Kidney epithelial cell (primary cell): ENCODE measurements around the gene TRIP6. TPM values are rescaled to one million over a fixed set of nuclear protein-coding genes. Genes with fewer than 3 reads are reported as not detected.

Experiments used
- DNase-seq: peaks from one replicate; pipeline ENCODE4 v3.0.0-alpha.2; 2010; ENCODE audit warnings: low read depth
- H3K27me3 ChIP-seq: 2 replicates; pipeline ENCODE4 v1.6.0; 2011; ENCODE audit warnings: low read length; ENCODE audit not compliant: control insufficient read depth, insufficient read depth
- H3K36me3 ChIP-seq: 2 replicates; pipeline ENCODE4 v1.5.1; 2011; ENCODE audit warnings: low read length; ENCODE audit not compliant: control insufficient read depth, insufficient read depth
- H3K4me3 ChIP-seq: 2 replicates; pipeline ENCODE4 v1.5.1; 2011; ENCODE audit warnings: low read depth, mild to moderate bottlenecking, control low read depth, low read length
- CTCF ChIP-seq: IDR thresholded peaks from 2 replicates; pipeline ENCODE4 v1.5.1; 2011; ENCODE audit warnings: mild to moderate bottlenecking, moderate library complexity, low read length, control low read depth, inconsistent platforms; ENCODE audit not compliant: insufficient read depth, poor library complexity, severe bottlenecking
- total RNA-seq: library from RNA; depleted of rRNA; stranded (reverse); fragments of >200 nt; gene quantifications from 2 replicates; pipeline ENCODE4 v1.2.3, GENCODE V29; 2015

The TRIP6 gene
- total RNA-seq, 1 donor from 2014 or later: 114 TPM

DNA sequence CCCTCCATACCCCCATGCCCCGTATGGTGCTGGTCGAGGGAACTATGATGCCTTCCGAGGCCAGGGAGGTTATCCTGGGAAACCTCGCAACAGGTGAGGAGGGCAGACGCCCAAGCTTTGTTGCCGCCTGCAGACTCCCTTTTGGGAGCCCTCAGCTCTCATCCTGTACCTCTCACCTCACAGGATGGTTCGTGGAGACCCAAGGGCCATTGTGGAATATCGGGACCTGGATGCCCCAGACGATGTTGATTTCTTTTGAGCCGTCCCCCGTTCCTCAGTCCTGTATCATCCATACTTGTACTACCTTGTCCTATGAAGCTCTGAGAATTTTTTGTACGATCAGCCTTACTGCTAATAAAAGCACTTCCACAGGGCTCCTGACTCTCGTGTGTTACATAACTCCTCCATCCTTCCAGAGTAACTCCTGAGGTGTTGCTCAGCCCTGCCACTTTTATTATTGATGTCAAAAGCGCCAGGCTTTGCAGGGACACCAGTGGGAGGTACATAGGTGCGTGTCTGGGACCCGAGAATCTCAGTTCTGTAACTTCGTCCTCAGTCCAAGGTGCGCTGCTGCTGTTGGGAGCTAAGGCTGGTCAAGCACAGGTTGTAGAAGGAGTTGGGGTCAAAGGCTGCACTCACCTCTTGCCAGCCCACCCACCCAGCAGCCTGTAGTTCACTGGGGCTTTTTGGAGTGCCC is 21.3 kb downstream of the TRIP6 start:
- peak overlapping the region; percentile 43 for H3K4me3 ChIP-seq
- no peaks in the 10 kb centered on the region for H3K27me3 ChIP-seq
- no peak for DNase-seq
- TF ChIP-seq CTCF: no peak
- H3K36me3 ChIP-seq: peaks cover 3% of the 10 kb centered on the region

DNA sequence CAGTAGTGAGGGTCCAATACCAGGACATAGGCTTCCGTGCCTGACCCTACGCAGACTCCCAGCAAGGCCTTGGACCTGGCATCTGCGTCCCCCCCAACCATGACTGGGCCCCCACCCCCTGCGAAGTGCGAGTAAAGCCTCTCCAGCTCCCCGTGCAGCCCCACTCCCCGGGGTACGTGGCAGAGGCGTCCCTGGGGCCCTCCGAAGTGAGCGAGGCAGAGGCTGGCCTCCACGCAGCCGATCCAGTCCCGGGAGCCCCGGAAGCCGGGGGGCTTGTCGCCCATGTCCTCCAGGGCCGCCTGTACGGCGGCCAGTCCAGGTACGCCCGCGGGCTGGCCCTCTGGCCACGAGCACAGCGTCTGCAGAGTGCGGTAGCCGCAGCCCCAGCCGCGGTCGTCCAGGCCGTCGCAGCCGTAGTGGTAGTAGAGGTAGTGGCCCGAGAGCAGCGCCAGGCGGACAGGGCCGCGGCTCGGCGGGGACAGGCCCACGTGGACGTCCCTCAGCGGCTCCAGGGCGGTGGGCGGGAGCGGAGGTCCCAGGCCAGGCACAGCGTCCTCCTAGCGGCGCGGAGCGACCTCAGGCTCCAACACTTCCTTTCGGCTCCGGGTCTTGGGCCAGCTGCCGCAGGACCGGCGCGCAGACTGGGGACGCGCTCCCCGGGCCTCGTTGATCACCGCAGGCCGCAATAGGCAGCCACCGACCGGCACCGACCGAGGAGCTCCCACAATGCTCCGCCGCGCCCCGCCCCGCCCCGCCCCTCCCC is 22.0 kb downstream of the TRIP6 start, which contains the start of gene UFSP1:
UFSP1 (minus strand) TSS at position 728 of the 763 bp plus-strand sequence; CDS start at position 284, 444 bp downstream.
- H3K4me3 ChIP-seq: peak within 1 kb of the TSS; percentile 43
- no peaks in the 10 kb centered on the region for H3K27me3 ChIP-seq
- peaks cover 3% of the 10 kb centered on the region for H3K36me3 ChIP-seq
- TF ChIP-seq CTCF: no peak
- DNase-seq: no peak

- TF ChIP-seq CTCF: no peak
- peaks cover 13% of the 10 kb centered on the region for H3K27me3 ChIP-seq
- no peak for DNase-seq
- peak overlapping the region; percentile 41 for H3K4me3 ChIP-seq
- H3K36me3 ChIP-seq: peaks cover 2% of the 10 kb centered on the region
These were observed 23.7 kb downstream of the TRIP6 start for GRCh38 chr7:100890653-100891567.

GRCh38 chr7:100891568-100892247 is 24.5 kb downstream of the TRIP6 start:
- no peak overlapping the region for H3K4me3 ChIP-seq

More at GRCh38 chr7:100891568-100892247, 24.5 kb downstream of the TRIP6 start:
- H3K36me3 ChIP-seq: peaks cover 2% of the 10 kb centered on the region
- peak; percentile 47 for DNase-seq
- peaks cover 21% of the 10 kb centered on the region for H3K27me3 ChIP-seq
- no peak for TF ChIP-seq CTCF
